OCI-M2 (cell line): ENCODE data around the gene LARP4B.

Source experiments
- DNase-seq: peaks from one replicate; lab custom pipeline; 2025; ENCODE audit not compliant: unreplicated experiment; lab: John Stamatoyannopoulos, UW

Gene LARP4B

GRCh38 chr10:836782-837181 lies 94.7 kb downstream of the LARP4B start:
- no peak for DNase-seq

GRCh38 chr10:834493-834892 lies 97.0 kb downstream of the LARP4B start:
- DNase-seq, result no peak

- DNase-seq, result no peak
Measured at GRCh38 chr10:829241-829640, 102.3 kb downstream of the LARP4B start.

GRCh38 chr10:828191-828590 lies 103.3 kb downstream of the LARP4B start:
- DNase-seq, result no peak

DNA sequence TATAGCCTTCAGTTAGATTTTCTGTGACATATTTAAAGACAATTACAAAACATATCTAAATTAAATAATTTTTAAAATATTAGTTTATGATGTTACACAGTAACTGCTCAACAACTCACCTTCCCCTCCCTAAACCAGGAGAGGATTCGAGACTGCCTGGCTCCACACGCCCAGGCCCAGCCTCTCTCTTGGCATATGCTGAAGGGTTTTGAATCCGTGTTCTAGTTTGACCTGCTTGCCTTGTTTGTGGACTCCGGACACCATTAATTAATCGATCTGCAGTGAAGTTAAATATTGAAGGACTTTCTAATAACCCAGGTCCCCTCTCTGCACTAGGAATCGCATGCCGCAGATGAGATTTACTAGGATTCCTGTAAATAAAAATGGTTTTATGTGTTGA lies 106.6 kb downstream of the LARP4B start:
- no peak for DNase-seq

DNA sequence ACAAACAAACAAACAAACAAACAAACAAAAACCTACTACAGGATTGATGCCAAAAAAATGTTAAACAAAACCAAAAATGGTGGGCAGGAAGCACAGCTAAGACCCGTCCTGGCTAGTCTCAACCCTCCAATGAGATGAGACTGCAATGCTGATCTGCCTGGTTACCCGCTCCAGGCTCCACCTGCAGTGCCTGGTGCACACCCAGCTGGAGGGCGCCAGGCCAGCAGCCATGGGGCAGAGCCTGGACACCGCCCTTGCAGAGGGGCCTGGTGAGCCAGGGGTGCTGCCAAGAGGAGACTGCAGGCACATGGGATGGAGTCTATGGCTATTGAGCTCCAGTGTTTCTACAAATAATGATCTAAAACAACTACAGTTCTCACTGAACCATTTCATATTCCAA lies 107.0 kb downstream of the LARP4B start:
- DNase-seq, result no peak

DNA sequence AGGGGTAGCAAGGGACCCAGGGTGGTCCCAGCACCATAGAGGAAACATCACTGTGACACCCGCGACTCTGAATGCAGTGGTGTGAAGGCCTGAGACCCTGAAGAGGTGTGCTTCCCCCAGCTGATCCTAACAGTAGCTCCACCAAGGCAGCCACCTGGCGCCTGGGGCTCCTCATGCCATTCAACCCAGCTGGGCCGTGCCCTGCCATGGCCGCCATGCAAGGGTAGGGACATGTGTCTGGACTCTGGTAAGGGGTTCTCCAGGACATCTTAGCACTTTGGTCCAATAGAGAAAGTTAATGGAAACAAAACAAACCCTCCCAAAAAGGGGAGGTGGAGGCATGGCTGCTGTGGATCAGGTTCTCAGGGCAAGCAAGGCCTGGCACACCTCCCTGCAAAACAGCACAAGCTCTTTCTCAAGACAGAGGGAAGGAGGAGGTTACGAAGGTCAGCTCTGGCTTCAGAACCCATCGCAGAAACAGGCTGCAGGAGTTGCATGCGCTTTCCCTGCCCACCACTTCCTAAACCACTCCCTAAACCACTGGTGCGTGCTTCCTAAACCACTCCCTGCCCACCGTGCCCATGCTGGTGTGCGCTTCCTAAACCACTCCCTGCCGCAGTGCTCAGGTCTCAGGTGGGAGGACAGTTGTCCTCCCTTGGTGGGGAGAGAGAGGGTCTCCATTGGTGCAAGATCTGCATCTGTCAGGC lies 108.7 kb downstream of the LARP4B start:
- DNase-seq, result no peak

GRCh38 chr10:822197-822596 lies 109.3 kb downstream of the LARP4B start:
- no peak for DNase-seq

GRCh38 chr10:821322-821721 lies 110.2 kb downstream of the LARP4B start:
- no peak for DNase-seq

GRCh38 chr10:819816-820215 lies 111.7 kb downstream of the LARP4B start:
- DNase-seq, result no peak

GRCh38 chr10:819326-819725 lies 112.2 kb downstream of the LARP4B start:
- no peak for DNase-seq

DNA sequence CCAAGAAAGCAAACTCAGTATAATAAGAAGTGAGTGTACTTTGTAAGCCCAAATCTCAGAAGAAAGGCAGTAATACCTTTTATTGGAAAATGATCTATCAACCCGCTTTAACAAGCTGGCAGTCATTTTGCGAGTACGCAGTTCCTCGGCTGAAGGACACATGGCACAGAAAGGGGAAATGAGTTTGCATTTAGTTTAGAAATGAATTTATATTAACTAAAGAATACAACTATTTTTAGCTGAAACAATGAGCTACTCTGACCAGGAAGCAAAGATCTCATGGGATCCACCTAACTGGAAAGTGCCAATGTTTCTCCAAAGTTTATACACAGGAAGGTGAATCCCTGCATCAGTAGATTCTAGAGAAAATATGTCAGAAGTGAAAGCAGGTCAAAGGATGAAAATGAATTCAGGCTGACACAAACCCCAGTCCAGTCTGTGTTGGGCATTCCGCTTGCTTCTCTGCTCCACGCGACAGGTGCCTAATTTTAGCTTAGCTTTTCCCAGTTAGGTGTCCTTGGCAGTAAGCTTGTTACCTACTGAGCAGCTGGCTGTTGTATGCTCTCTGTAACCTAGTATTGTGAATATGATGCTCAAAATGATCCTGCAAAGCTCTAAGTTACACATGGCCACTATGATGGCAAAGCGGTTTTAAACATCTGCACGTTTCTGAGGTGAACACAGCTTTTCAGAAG lies 112.8 kb downstream of the LARP4B start:
- DNase-seq, result no peak

DNA sequence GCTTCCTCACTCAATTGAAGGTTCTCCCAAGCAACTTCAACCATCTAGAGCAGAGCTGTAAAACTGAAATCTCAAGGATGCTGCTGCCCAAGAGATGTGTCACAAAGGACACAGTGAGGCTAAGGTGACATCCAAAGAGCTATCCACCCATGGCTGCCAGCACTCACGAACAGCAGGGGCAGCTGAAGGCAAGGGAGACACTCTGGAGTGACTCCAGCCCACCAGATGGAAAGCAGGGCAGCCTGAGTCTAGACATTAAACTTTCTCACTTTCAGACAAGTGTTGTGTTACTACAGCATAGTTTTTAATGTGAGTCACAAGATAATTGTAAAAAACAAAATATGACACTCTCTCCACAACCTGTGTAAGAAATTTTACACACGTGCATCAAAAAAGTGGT lies 113.5 kb downstream of the LARP4B start:
- DNase-seq, result no peak

DNA sequence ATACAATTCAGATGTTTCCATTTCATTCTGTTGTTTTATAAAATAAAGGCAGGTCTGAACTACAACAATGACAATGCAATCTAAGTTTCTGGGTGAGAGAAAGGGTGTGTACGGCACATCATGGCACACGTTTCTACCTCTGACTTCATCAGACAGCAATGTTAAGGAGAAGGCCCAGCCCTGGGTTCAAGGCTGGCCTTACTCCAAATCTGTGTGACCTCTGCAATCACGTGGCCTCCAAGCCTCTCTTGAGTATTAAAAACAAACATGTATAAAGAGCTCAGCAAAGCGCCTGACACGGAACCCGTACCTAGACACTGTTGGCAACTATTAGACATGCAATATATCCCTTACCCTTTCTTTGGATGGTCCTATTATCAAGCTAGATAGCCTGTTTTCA lies 114.1 kb downstream of the LARP4B start:
- no peak for DNase-seq

- no peak for DNase-seq
Measured at GRCh38 chr10:816958-817357, 114.5 kb downstream of the LARP4B start.

- DNase-seq, result no peak
Measured at GRCh38 chr10:816091-816477, 115.4 kb downstream of the LARP4B start.

DNA sequence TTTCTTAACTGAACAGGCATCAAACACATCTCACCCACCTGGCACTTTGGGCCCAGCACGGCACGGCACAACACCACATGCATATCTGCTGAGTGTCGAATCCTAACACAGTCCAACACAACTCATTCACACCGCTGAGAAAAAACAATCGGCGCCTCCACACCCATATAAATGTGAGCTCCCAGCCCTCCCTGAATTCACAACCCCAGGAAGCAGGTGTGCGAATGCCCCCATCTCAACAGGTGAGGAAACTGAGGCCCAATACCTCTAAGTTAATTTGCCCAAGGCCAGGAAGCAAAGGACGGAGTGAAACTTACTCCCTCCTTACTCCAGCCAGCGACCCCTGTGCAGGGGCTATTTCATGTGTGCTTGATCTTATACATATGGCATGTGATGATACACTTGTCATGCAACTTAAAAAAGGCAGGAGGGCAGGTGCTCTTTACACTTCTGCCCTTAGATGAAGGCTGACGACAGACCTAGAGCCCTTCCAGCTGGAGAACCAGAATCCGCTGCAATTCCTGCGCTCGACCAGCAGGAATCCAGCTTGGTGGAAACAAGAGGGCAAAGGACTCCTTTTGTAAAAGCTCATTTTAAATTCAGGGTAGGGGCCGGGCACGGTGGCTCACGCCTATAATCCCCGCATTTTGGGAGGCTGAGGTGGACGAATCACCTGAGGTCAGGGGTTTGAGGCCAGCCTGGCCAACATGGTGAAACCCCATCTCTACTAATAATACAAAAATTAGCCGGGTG lies 116.0 kb downstream of the LARP4B start:
- no peak for DNase-seq

- DNase-seq, result no peak
Measured at GRCh38 chr10:814536-815302, 116.8 kb downstream of the LARP4B start.

DNA sequence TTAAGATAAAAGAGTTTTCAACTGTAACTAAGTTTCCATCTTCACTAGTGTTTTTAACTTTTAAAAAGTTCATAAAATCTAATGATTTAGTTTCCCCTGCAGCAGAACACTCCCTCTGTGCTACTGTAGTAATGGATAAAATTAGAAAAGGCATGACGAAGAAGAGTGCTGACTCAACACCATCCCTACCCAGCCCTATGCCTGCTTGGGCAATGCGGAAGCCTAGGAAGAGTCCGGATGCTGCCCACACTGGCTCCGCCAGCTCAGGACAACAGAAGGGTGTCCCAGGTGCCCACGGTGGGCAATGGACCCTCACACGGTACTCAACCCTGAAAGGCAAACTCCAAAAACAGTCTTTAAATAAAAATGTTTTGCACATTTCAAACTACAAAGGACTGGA lies 118.2 kb downstream of the LARP4B start:
- no peak for DNase-seq

DNA sequence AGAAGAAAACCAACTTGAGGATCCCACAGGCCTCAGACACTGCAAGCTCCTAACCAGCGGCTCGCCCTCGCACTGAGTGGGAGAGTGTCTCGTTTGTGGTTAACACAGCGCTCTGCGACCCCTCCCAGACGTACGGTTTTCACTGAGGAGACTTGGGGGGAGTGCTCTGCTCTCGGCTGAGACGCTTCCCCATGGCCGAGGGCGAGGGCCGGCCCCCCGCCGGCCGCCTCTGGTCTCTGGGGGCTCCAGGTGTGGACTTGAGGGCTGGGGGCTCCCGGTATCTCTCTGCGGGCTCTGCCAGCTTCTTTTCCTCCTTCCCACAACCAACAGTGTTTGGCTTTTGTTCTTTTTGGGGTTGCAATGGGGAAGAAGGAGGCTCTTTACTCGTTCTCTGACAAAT lies 118.7 kb downstream of the LARP4B start:
- DNase-seq, result no peak

DNA sequence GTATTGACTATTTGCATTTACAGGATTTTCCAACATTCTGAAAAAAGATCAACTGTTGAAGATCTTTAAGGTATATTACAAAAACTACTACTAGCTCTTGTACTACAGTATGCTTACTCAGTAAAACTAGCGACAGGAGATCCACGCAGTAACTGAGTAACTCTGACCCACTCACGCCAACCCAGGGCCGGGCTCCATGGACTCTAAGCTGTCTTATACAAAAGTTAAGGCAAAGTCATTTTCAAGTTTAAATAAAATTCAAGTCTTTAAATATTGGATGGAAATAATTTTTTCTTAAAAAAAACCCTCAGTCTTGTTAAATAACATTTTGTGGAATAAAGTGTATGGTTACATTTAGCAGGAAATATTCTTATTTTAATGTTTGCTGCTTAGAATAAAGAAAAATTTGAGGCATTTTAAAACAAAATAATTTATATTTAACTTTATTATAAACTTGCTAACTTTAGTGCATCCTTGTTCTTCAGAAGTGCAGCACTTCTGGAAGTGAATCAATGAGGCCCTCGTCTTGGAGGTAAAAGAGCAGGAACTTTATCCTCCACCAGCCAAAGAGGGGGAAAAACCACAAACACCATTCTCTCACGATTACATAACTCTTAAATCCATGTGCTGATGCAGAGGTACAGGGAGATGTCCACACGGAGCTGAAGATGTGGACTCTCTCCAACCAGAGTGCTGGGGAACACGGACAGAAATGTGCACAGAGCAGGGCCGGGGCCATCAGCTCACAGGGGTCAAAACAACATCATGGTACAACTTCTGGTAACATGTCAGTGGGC lies 119.9 kb downstream of the LARP4B start:
- no peak for DNase-seq
